Ectodermal cell (in vitro differentiated cells): ENCODE results near the gene LRRTM2.
A peak's percentile ranks its signal among the peaks of the same experiment; 100 is the strongest.

Experiments used
- H3K27ac ChIP-seq: 2 replicates; pipeline ENCODE4 v1.7.0; 2013; ENCODE audit warnings: mild to moderate bottlenecking, low read depth, low read length; ENCODE audit not compliant: insufficient read depth, poor library complexity, severe bottlenecking
- H3K27me3 ChIP-seq: 2 replicates; pipeline ENCODE4 v1.7.0; 2013; ENCODE audit warnings: mild to moderate bottlenecking, low read length; ENCODE audit not compliant: insufficient read depth, control insufficient read depth, poor library complexity, severe bottlenecking
- H3K36me3 ChIP-seq: one replicate; pipeline ENCODE4 v1.7.0; 2013; ENCODE audit warnings: low read length; ENCODE audit not compliant: control insufficient read depth, insufficient read depth
- H3K4me1 ChIP-seq: one replicate; pipeline ENCODE4 v1.7.0; 2013; ENCODE audit warnings: low read length; ENCODE audit not compliant: control insufficient read depth, insufficient read depth
- H3K4me3 ChIP-seq: 2 replicates; pipeline ENCODE4 v1.7.0; 2013; ENCODE audit warnings: low read depth, low read length, control low read depth; ENCODE audit not compliant: insufficient read depth
- H3K9me3 ChIP-seq: 2 replicates; pipeline ENCODE4 v1.7.0; 2013; ENCODE audit warnings: mild to moderate bottlenecking, low read length, moderate library complexity; ENCODE audit not compliant: control insufficient read depth
- WGBS, 2 experiments: methylation state at CpG; one replicate each; pipeline ENCODE4 v1.1.7; 2013; ENCODE audit warnings: missing lambda C conversion rate in 2 of 2; 5-methylcytosine and 5-hydroxymethylcytosine counted together

Gene LRRTM2

GRCh38 chr5:138828556-138828955, 46.6 kb downstream of the LRRTM2 start:
- Histone ChIP-seq H3K27ac (no peak overlapping the region), H3K9me3 (no peaks in the 10 kb centered on the region), H3K27me3 (no peaks in the 10 kb centered on the region), H3K4me1 (no peaks in the 10 kb centered on the region), H3K4me3 (no peak overlapping the region), H3K36me3 (peaks cover 20% of the 10 kb centered on the region)
- 82 to 83% methylated on average over 4 of the region's 4 CpGs for WGBS, 2 experiments

DNA sequence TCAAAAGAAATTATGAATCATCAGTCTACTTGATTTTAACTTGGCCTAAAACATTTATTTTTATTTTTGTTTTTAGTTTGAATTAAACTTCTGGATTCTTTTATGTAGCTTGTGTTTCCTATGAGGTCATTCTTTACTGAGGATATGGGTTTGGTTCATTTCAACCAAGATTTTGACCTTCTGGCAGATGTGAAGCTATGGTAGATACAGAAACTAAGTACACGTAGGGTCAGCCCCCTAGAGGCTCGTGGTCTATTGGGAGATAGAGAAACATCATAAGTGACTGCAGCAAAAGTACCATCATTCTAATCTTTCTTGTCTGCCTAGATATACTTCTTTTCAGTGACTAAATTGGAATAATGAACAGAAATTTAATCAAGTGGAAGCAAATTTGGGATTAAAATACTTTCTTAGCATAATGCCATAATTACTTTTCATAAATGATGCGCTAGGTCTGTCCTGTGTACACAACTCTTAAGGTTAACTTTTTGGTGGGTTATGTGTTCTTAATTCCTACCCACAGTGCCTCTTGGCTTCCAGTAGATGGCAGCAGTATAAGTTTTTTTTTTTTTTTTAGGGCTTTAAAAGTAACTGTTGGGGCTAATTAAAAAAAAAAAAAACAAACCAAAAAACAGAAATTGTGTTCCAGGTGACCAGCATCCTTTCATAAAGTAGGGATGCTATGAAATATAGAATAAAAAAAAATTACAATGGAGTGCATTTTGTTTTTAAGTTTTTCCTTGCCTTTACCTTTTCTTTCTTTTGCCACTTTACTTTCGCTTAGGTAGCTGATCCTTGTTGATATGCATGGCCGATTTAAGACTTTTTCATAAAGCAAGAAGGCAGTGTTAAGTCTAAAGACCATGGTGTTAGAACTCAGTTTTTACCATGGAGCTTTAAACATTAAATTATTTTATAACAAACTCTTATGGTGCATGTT, 49.9 kb downstream of the LRRTM2 start:
- Histone ChIP-seq H3K9me3 (no peaks in the 10 kb centered on the region), H3K36me3 (peaks cover 20% of the 10 kb centered on the region), H3K27me3 (no peaks in the 10 kb centered on the region), H3K4me1 (no peaks in the 10 kb centered on the region), H3K27ac (no peak overlapping the region), H3K4me3 (no peak overlapping the region)
- 82% methylated on average over 5 of the region's 5 CpGs for WGBS, 2 experiments

- Histone ChIP-seq H3K27me3 (no peaks in the 10 kb centered on the region), H3K36me3 (peaks cover 20% of the 10 kb centered on the region), H3K9me3 (no peaks in the 10 kb centered on the region), H3K4me1 (no peaks in the 10 kb centered on the region), H3K4me3 (no peak overlapping the region), H3K27ac (no peak overlapping the region)
- 88 to 93% methylated on average over 7 of the region's 7 CpGs for WGBS, 2 experiments
Observed at GRCh38 chr5:138824516-138824915, 50.6 kb downstream of the LRRTM2 start.

DNA sequence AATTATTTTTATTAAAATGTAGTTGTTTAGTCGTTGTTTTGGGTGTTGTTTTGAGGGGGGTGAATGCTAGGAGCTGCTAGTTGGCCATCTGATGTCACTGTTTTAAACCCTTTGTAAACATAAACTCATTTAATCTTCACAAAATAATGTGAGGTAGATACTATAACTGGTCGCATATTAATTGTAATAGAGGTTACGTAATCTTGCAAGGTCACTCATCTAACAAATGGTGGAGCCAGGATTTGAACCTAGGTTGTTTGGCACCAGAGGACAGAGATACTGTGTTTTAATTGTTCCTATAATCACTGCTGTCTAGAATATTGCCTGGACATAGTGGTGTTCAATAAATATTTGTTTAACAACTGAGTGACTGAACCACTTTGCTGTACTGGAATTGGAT, 54.4 kb downstream of the LRRTM2 start:
- no peak overlapping the region for H3K4me3 ChIP-seq
- no peaks in the 10 kb centered on the region for H3K27me3 ChIP-seq
- WGBS, 2 experiments, result 99 to 100% methylated on average over 2 to 3 of the region's 3 CpGs
- no peaks in the 10 kb centered on the region for H3K36me3 ChIP-seq
- H3K4me1 ChIP-seq, result no peaks in the 10 kb centered on the region
- H3K27ac ChIP-seq, result no peak overlapping the region
- H3K9me3 ChIP-seq, result no peaks in the 10 kb centered on the region

- H3K36me3 ChIP-seq, result no peaks in the 10 kb centered on the region
- no peaks in the 10 kb centered on the region for H3K4me1 ChIP-seq
- H3K4me3 ChIP-seq, result no peak overlapping the region
- H3K27me3 ChIP-seq, result no peaks in the 10 kb centered on the region
- 92 to 96% methylated on average over 4 of the region's 4 CpGs for WGBS, 2 experiments
- peak overlapping the region; percentile 8 for H3K27ac ChIP-seq
- no peaks in the 10 kb centered on the region for H3K9me3 ChIP-seq
Observed at GRCh38 chr5:138819081-138819480, 56.1 kb downstream of the LRRTM2 start.
